AG04449 (cell line): ENCODE data around the gene CDH20.
A peak's percentile ranks its signal among the peaks of the same experiment; 100 is the strongest.

ENCODE experiments used
- CTCF ChIA-PET: fragments of 350-600 bp; formaldehyde crosslinking; extraction: SDS; loops from one replicate; lab custom pipeline; 2021; ENCODE audit warnings: antibody characterized with exemption; lab: Yijun Ruan, JAX
- POLR2A ChIA-PET: fragments of 400-600, 350-600 bp; formaldehyde crosslinking; extraction: SDS; loops from one replicate; lab custom pipeline; 2020; ENCODE audit warnings: antibody characterized with exemption, inconsistent platforms; lab: Yijun Ruan, JAX
- DNase-seq: peaks from one replicate; pipeline ENCODE4 v3.0.0-alpha.2; 2010; ENCODE audit warnings: low read depth, low spot score
- H3K4me3 ChIP-seq: 2 replicates; pipeline ENCODE4 v1.5.1; 2011; ENCODE audit warnings: low read depth, mild to moderate bottlenecking, control low read depth, low read length
- TF ChIP-seq, protein P1 (sequence below): IDR thresholded peaks from one replicate; pipeline ENCODE4 v1.5.1; 2011; ENCODE audit warnings: mild to moderate bottlenecking, moderate library complexity, low read length, control low read depth, inconsistent platforms; ENCODE audit not compliant: insufficient read depth; ENCODE audit errors: missing control alignments

Gene CDH20

GRCh38 chr18:61545281-61546245 lies 212.3 kb downstream of the CDH20 start:
- no peak overlapping the region for H3K4me3 ChIP-seq
- DNase-seq: no peak
- ChIA-PET POLR2A (no interaction called here), CTCF (interaction anchor here (1.4 kb wide), 1 partner anchor 8 kb away, joined by 3 read pairs; no protein-coding TSS in a partner anchor)
- TF ChIP-seq, protein P1, sequence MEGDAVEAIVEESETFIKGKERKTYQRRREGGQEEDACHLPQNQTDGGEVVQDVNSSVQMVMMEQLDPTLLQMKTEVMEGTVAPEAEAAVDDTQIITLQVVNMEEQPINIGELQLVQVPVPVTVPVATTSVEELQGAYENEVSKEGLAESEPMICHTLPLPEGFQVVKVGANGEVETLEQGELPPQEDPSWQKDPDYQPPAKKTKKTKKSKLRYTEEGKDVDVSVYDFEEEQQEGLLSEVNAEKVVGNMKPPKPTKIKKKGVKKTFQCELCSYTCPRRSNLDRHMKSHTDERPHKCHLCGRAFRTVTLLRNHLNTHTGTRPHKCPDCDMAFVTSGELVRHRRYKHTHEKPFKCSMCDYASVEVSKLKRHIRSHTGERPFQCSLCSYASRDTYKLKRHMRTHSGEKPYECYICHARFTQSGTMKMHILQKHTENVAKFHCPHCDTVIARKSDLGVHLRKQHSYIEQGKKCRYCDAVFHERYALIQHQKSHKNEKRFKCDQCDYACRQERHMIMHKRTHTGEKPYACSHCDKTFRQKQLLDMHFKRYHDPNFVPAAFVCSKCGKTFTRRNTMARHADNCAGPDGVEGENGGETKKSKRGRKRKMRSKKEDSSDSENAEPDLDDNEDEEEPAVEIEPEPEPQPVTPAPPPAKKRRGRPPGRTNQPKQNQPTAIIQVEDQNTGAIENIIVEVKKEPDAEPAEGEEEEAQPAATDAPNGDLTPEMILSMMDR: no peak

DNA sequence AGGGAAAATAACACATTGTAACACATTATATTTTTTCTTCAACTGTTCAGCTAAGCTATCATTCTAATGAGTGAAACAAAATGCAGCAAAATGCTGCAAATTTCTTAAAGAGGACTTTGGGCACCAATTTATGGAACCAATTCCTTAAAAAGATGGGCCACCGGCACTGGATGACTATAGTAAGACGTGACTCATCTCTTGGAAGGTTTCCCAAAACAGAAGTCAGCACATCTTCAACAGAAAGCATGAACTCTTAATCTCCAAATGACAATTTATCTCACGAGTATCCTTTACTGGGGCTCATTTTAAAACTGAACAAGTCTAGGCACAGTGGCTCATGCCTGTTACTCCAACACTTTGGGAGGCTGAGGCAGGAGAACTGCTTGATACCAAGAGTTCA lies 213.4 kb downstream of the CDH20 start:
- ChIA-PET POLR2A (no interaction called here), CTCF (interaction anchor here (1.4 kb wide), 2 partner anchors 7 to 35 kb away, joined by 3 to 4 read pairs; no protein-coding TSS in a partner anchor)
- peak; percentile 34 for DNase-seq
- H3K4me3 ChIP-seq: no peak overlapping the region
- TF ChIP-seq, protein P1: no peak

- H3K4me3 ChIP-seq: no peak overlapping the region
- DNase-seq: no peak
- TF ChIP-seq, protein P1: no peak
- POLR2A ChIA-PET: no interaction called here
- CTCF ChIA-PET: interaction anchor here (0.9 to 1.8 kb wide), 6 partner anchors 20 to 582 kb away, joined by 3 to 19 read pairs (median 4); no protein-coding TSS in a partner anchor
Measured at GRCh38 chr18:61549416-61549815, 216.2 kb downstream of the CDH20 start.

DNA sequence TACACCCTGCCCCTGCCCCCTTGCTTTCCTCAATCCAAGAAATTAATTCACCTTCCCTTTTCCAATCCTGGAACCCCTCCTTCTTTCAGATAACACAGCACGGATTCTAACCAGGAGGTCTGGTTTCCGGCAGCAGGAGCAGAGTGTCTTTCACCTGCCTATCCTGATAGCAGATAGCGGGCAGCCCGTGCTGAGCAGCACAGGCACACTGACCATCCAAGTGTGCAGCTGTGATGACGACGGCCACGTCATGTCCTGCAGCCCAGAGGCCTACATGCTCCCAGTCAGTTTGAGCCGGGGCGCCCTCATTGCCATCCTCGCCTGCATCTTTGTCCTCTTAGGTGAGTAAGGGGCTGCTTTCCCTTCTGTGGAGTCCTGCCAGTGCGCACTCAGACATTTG lies 216.7 kb downstream of the CDH20 start:
- H3K4me3 ChIP-seq: no peak overlapping the region
- POLR2A ChIA-PET: no interaction called here
- TF ChIP-seq, protein P1: no peak
- DNase-seq: no peak
- CTCF ChIA-PET: interaction anchor here (0.9 to 1.8 kb wide), 9 partner anchors 20 to 589 kb away, joined by 3 to 19 read pairs (median 4); no protein-coding TSS in a partner anchor

GRCh38 chr18:61551586-61551985 lies 218.4 kb downstream of the CDH20 start:
- DNase-seq: peak; percentile 62
- ChIA-PET POLR2A (no interaction called here), CTCF (interaction anchor here (0.7 to 6.8 kb wide), 18 partner anchors 10 to 698 kb away, joined by 3 to 52 read pairs (median 4); no protein-coding TSS in a partner anchor)

More at GRCh38 chr18:61551586-61551985, 218.4 kb downstream of the CDH20 start:
- TF ChIP-seq, protein P1: peak; percentile 86
- H3K4me3 ChIP-seq: no peak overlapping the region
